ENCODE results near the gene MAP3K5. TPM values are rescaled to one million over a fixed set of nuclear protein-coding genes. Genes with fewer than 3 reads are reported as not detected.

The MAP3K5 gene
- total RNA-seq, 6 donors from 2014 or later = 26.4 to 45.1 (median 41.8) TPM

- H3K27ac ChIP-seq = no peak overlapping the region
- H3K4me3 ChIP-seq = no peak overlapping the region
- no peaks in the 10 kb centered on the region for H3K4me1 ChIP-seq
- 72 to 79% methylated on average over 3 of the region's 3 CpGs for WGBS, 2 donors
- no peaks in the 10 kb centered on the region for H3K27me3 ChIP-seq
- DNase-seq (no peak), ATAC-seq (ENCODE audit: low FRiP score in 2 of 2) (no peak)
- no peaks in the 10 kb centered on the region for H3K9me3 ChIP-seq
- TF ChIP-seq POLR2A (IDR thresholded peaks at IDR 0.05) (no peak), EP300 (IDR thresholded peaks at IDR 0.05) (no peak), POLR2AphosphoS5 (IDR thresholded peaks at IDR 0.05) (no peak), CTCF (IDR thresholded peaks at IDR 0.05) (no peak)
- peaks cover 0 to 28% (median 4%) of the 10 kb centered on the region in 4 donors for H3K36me3 ChIP-seq
These were observed 224.1 kb downstream of the MAP3K5 start for GRCh38 chr6:136568129-136568528.

- Histone ChIP-seq H3K9me3 (no peaks in the 10 kb centered on the region), H3K27me3 (no peaks in the 10 kb centered on the region), H3K27ac (no peak overlapping the region), H3K4me3 (no peak overlapping the region), H3K36me3 (peaks cover 0 to 23% (median 4%) of the 10 kb centered on the region in 4 donors), H3K4me1 (no peaks in the 10 kb centered on the region)
- no peak for TF ChIP-seq POLR2AphosphoS5 (IDR thresholded peaks at IDR 0.05)
- no peak for TF ChIP-seq EP300 (IDR thresholded peaks at IDR 0.05)
- TF ChIP-seq CTCF (IDR thresholded peaks at IDR 0.05) = no peak
- TF ChIP-seq POLR2A (IDR thresholded peaks at IDR 0.05) = no peak
- WGBS, 2 donors = 94% methylated on average over 4 of the region's 4 CpGs
- DNase-seq = no peak
- ATAC-seq (ENCODE audit: low FRiP score in 2 of 2) = no peak
These were observed 224.6 kb downstream of the MAP3K5 start for GRCh38 chr6:136567688-136568087.

- Histone ChIP-seq H3K27ac (no peak overlapping the region), H3K4me3 (no peak overlapping the region), H3K27me3 (no peaks in the 10 kb centered on the region), H3K36me3 (peaks cover 0 to 29% (median 4%) of the 10 kb centered on the region in 4 donors), H3K9me3 (no peaks in the 10 kb centered on the region), H3K4me1 (no peaks in the 10 kb centered on the region)
- no peak for DNase-seq
- ATAC-seq (ENCODE audit: low FRiP score in 2 of 2) = no peak
- no peak for TF ChIP-seq CTCF (IDR thresholded peaks at IDR 0.05)
- no peak for TF ChIP-seq EP300 (IDR thresholded peaks at IDR 0.05)
- no peak for TF ChIP-seq POLR2A (IDR thresholded peaks at IDR 0.05)
- TF ChIP-seq POLR2AphosphoS5 (IDR thresholded peaks at IDR 0.05) = no peak
- 56 to 64% methylated on average over 2 of the region's 2 CpGs for WGBS, 2 donors
These were observed 225.4 kb downstream of the MAP3K5 start for GRCh38 chr6:136566851-136567250.

GRCh38 chr6:136566007-136566487, 226.2 kb downstream of the MAP3K5 start:
- no peaks in the 10 kb centered on the region for H3K4me1 ChIP-seq
- peaks cover 0 to 38% (median 10%) of the 10 kb centered on the region in 4 donors for H3K36me3 ChIP-seq
- TF ChIP-seq CTCF (IDR thresholded peaks at IDR 0.05) (no peak), POLR2AphosphoS5 (IDR thresholded peaks at IDR 0.05) (no peak), POLR2A (IDR thresholded peaks at IDR 0.05) (no peak), EP300 (IDR thresholded peaks at IDR 0.05) (no peak)
- no peaks in the 10 kb centered on the region for H3K9me3 ChIP-seq
- H3K4me3 ChIP-seq = no peak overlapping the region
- WGBS, 2 donors = 73 to 76% methylated on average over 6 of the region's 6 CpGs
- H3K27me3 ChIP-seq = no peaks in the 10 kb centered on the region
- peak in 1 of 2 donors; percentile 50 for ATAC-seq (ENCODE audit: low FRiP score in 2 of 2)
- DNase-seq = peak in 1 of 2 donors; percentile 36
- no peak overlapping the region for H3K27ac ChIP-seq

GRCh38 chr6:136564180-136564579, 228.1 kb downstream of the MAP3K5 start:
- H3K27me3 ChIP-seq = no peaks in the 10 kb centered on the region
- H3K36me3 ChIP-seq = peaks cover 0 to 56% (median 15%) of the 10 kb centered on the region in 4 donors
- H3K27ac ChIP-seq = no peak overlapping the region
- no peak for TF ChIP-seq POLR2AphosphoS5 (IDR thresholded peaks at IDR 0.05)
- TF ChIP-seq POLR2A (IDR thresholded peaks at IDR 0.05) = no peak
- TF ChIP-seq CTCF (IDR thresholded peaks at IDR 0.05) = no peak
- no peak for TF ChIP-seq EP300 (IDR thresholded peaks at IDR 0.05)
- ATAC-seq (ENCODE audit: low FRiP score in 2 of 2) (no peak), DNase-seq (no peak)
- H3K9me3 ChIP-seq = no peaks in the 10 kb centered on the region
- no peaks in the 10 kb centered on the region for H3K4me1 ChIP-seq
- WGBS, 2 donors = 44 to 62% methylated on average over 1 of the region's 1 CpG
- H3K4me3 ChIP-seq = no peak overlapping the region
